22Rv1 (cell line): ENCODE results near the gene INSL4.

ENCODE experiments used
- ZFX ChIP-seq: fragments of 450-650 bp; IDR thresholded peaks from 2 replicates; pipeline ENCODE4 v1.6.1; 2017; ENCODE audit warnings: antibody characterized with exemption, borderline replicate concordance
- TF ChIP-seq, protein P1 (sequence below): fragments of 450-650 bp; IDR thresholded peaks from 2 replicates; pipeline ENCODE4 v1.5.1; 2017; ENCODE audit warnings: mild to moderate bottlenecking

DNA sequence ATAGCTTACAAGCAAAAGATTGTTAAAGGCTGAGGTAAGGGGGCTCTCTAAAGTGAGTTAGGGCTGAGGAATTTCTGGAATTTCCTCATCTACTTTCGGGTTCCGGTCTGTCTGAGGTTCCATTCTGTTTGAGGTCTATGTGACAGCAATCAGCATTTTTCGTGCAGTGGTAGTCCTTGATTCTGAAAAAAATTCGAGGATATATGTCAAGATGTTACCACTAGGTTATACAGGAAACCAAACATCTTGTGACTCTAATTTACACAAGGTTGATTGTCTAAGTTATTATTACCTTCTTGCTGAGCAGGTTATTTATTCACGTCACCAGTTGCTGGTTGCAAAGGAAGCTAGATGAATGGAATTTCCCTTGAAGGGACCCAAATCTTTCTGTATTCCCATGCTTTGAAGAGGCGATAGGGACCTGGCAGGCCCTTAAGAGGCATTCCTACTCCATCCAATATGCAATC, 38.1 kb downstream of the INSL4 start:
- TF ChIP-seq, protein P1, sequence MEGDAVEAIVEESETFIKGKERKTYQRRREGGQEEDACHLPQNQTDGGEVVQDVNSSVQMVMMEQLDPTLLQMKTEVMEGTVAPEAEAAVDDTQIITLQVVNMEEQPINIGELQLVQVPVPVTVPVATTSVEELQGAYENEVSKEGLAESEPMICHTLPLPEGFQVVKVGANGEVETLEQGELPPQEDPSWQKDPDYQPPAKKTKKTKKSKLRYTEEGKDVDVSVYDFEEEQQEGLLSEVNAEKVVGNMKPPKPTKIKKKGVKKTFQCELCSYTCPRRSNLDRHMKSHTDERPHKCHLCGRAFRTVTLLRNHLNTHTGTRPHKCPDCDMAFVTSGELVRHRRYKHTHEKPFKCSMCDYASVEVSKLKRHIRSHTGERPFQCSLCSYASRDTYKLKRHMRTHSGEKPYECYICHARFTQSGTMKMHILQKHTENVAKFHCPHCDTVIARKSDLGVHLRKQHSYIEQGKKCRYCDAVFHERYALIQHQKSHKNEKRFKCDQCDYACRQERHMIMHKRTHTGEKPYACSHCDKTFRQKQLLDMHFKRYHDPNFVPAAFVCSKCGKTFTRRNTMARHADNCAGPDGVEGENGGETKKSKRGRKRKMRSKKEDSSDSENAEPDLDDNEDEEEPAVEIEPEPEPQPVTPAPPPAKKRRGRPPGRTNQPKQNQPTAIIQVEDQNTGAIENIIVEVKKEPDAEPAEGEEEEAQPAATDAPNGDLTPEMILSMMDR = no peak
- no peak for TF ChIP-seq ZFX
